NCI-H82 treated with DMSO at 0.1 percent for 48 hours (cell line): ENCODE data around the gene CBFA2T2.
"Not testable (repeated sequence)": the region's sequence is repeated elsewhere in the genome, so short reads cannot be mapped to it uniquely, and the experiment has no call there.

Experiments
- DNase-seq: peaks from one replicate; lab custom pipeline; 2025; ENCODE audit not compliant: unreplicated experiment; lab: John Stamatoyannopoulos, UW

Gene CBFA2T2

GRCh38 chr20:33541797-33542196, 51.9 kb downstream of the CBFA2T2 start:
- DNase-seq: no peak

GRCh38 chr20:33545763-33546162, 55.9 kb downstream of the CBFA2T2 start:
- no peak for DNase-seq

- DNase-seq: no peak
Measured at GRCh38 chr20:33549229-33549999, 59.5 kb downstream of the CBFA2T2 start.

GRCh38 chr20:33551778-33552177, 61.9 kb downstream of the CBFA2T2 start:
- DNase-seq: no peak

GRCh38 chr20:33552519-33552918, 62.6 kb downstream of the CBFA2T2 start:
- DNase-seq: peak; percentile 89

- peak; percentile 34 for DNase-seq
Measured at GRCh38 chr20:33553516-33553915, 63.6 kb downstream of the CBFA2T2 start.

GRCh38 chr20:33554914-33555420, 65.1 kb downstream of the CBFA2T2 start:
- peak; percentile 72 for DNase-seq

- no peak for DNase-seq
Measured at GRCh38 chr20:33555755-33556154, 65.9 kb downstream of the CBFA2T2 start.

- DNase-seq: no peak
Measured at GRCh38 chr20:33556246-33556645, 66.3 kb downstream of the CBFA2T2 start.

GRCh38 chr20:33558348-33559144, 68.7 kb downstream of the CBFA2T2 start:
- DNase-seq: no peak

GRCh38 chr20:33559212-33559611, 69.3 kb downstream of the CBFA2T2 start:
- no peak for DNase-seq

GRCh38 chr20:33560026-33560425, 70.1 kb downstream of the CBFA2T2 start:
- DNase-seq: no peak

GRCh38 chr20:33561053-33561452, 71.2 kb downstream of the CBFA2T2 start:
- not testable (repeated sequence) for DNase-seq

GRCh38 chr20:33561692-33562601, 72.1 kb downstream of the CBFA2T2 start:
- peak; percentile 94 for DNase-seq

- no peak for DNase-seq
Measured at GRCh38 chr20:33563788-33564187, 73.9 kb downstream of the CBFA2T2 start.

GRCh38 chr20:33566781-33567603, 77.1 kb downstream of the CBFA2T2 start:
- no peak for DNase-seq

- no peak for DNase-seq
Measured at GRCh38 chr20:33567949-33568348, 78.1 kb downstream of the CBFA2T2 start.

GRCh38 chr20:33568378-33568777, 78.5 kb downstream of the CBFA2T2 start:
- peak; percentile 94 for DNase-seq

- no peak for DNase-seq
Measured at GRCh38 chr20:33568868-33569801, 79.2 kb downstream of the CBFA2T2 start.
